A549 (cell line): ENCODE data around the gene SSC5D.

ENCODE experiments used
- CHD2 ChIP-seq: fragments of 150-350 bp; IDR thresholded peaks from 2 replicates; pipeline ENCODE4 v1.6.1; 2014; ENCODE audit warnings: low read length; ENCODE audit not compliant: partially characterized antibody
- MAFK ChIP-seq: fragments of 450-650 bp; IDR thresholded peaks from 2 replicates; pipeline ENCODE4 v1.6.1; 2014; ENCODE audit not compliant: partially characterized antibody
- MAX ChIP-seq: IDR thresholded peaks from 2 replicates; pipeline ENCODE4 v1.6.1; 2012
- PBX3 ChIP-seq: IDR thresholded peaks from 2 replicates; pipeline ENCODE4 v1.6.1; 2012
- POLR2A ChIP-seq: IDR thresholded peaks from 2 replicates; pipeline ENCODE4 v1.6.1; 2012; ENCODE audit warnings: mild to moderate bottlenecking, low read length

- no peak for TF ChIP-seq MAX
- TF ChIP-seq PBX3, result no peak
- no peak for TF ChIP-seq MAFK
- TF ChIP-seq POLR2A, result no peak
- TF ChIP-seq CHD2, result no peak
Observed at GRCh38 chr19:55493645-55494171, 5.5 kb downstream of the SSC5D start.
